Putamen (tissue), 1 donor: ENCODE measurements around the gene EXOC3L4.
"Not testable (repeated sequence)": the region's sequence is repeated elsewhere in the genome, so short reads cannot be mapped to it uniquely, and the experiment has no call there.

Experiments
- DNase-seq: peaks from one replicate; pipeline ENCODE4 v3.0.0-alpha.2; 2016; ENCODE audit warnings: low spot score

EXOC3L4 gene

GRCh38 chr14:103094406-103095209 lies at the start of gene EXOC3L4:
EXOC3L4 (plus strand) TSS chr14:103094725; CDS start chr14:103100220, 5,495 bp downstream.
- DNase-seq = no peak

GRCh38 chr14:103045371-103045869 lies 49.1 kb upstream of the EXOC3L4 start:
- no peak for DNase-seq

GRCh38 chr14:103047453-103047852 lies 47.1 kb upstream of the EXOC3L4 start:
- DNase-seq = not testable (repeated sequence)

GRCh38 chr14:103050935-103051334 lies 43.6 kb upstream of the EXOC3L4 start:
- DNase-seq = no peak

- DNase-seq = no peak
Measured at GRCh38 chr14:103052407-103052806, 42.1 kb upstream of the EXOC3L4 start.

- no peak for DNase-seq
Measured at GRCh38 chr14:103055695-103056094, 38.8 kb upstream of the EXOC3L4 start.

GRCh38 chr14:103056322-103057027 lies 38.0 kb upstream of the EXOC3L4 start:
- peak; percentile 25 for DNase-seq

GRCh38 chr14:103057028-103057371 lies 37.5 kb upstream of the EXOC3L4 start:
- peak; percentile 25 for DNase-seq

- DNase-seq = peak; percentile 91
Measured at GRCh38 chr14:103057372-103058163, 37.0 kb upstream of the EXOC3L4 start, which contains the start of gene CDC42BPB. CDC42BPB (minus strand) TSS chr14:103057549; CDS start chr14:103057173, 376 bp downstream.

- no peak for DNase-seq
Measured at GRCh38 chr14:103058164-103059055, 36.1 kb upstream of the EXOC3L4 start.

- DNase-seq = no peak
Measured at GRCh38 chr14:103059556-103059955, 35.0 kb upstream of the EXOC3L4 start.

GRCh38 chr14:103061482-103061976 lies 33.0 kb upstream of the EXOC3L4 start:
- no peak for DNase-seq

- DNase-seq = no peak
Measured at GRCh38 chr14:103064436-103064835, 30.1 kb upstream of the EXOC3L4 start.

- no peak for DNase-seq
Measured at GRCh38 chr14:103064978-103065377, 29.5 kb upstream of the EXOC3L4 start.

GRCh38 chr14:103065861-103066260 lies 28.7 kb upstream of the EXOC3L4 start:
- no peak for DNase-seq

- DNase-seq = no peak
Measured at GRCh38 chr14:103066399-103066798, 28.1 kb upstream of the EXOC3L4 start.

GRCh38 chr14:103067231-103067954 lies 27.1 kb upstream of the EXOC3L4 start:
- DNase-seq = no peak

- DNase-seq = no peak
Measured at GRCh38 chr14:103068351-103069073, 26.0 kb upstream of the EXOC3L4 start.

- DNase-seq = no peak
Measured at GRCh38 chr14:103070263-103070885, 24.2 kb upstream of the EXOC3L4 start.
